Upper lobe of right lung (tissue), 1 donor: Measurements from ENCODE around the gene CREBRF. TPM values are rescaled to one million over a fixed set of nuclear protein-coding genes. Genes with fewer than 3 reads are reported as not detected.
"Not testable (repeated sequence)": the region's sequence is repeated elsewhere in the genome, so short reads cannot be mapped to it uniquely, and the experiment has no call there.

Source experiments
- ATAC-seq: fragments of 200-7000 bp; cut with Tn5 transposase; one replicate; pipeline ENCODE4 v1.9.1; 2020; ENCODE audit warnings: mild to moderate bottlenecking, moderate library complexity
- DNase-seq: peaks from one replicate; pipeline ENCODE4 v3.0.0-alpha.2; 2020
- H3K27ac ChIP-seq: fragments of 200-600 bp; one replicate; pipeline ENCODE4 v1.8.0; 2022
- H3K27me3 ChIP-seq: fragments of 200-600 bp; one replicate; pipeline ENCODE4 v1.8.0; 2022; ENCODE audit warnings: mild to moderate bottlenecking
- H3K36me3 ChIP-seq: fragments of 200-600 bp; one replicate; pipeline ENCODE4 v1.8.0; 2022
- H3K4me1 ChIP-seq: fragments of 200-600 bp; one replicate; pipeline ENCODE4 v1.8.0; 2022
- H3K4me3 ChIP-seq: fragments of 200-600 bp; one replicate; pipeline ENCODE4 v1.8.0; 2022; ENCODE audit warnings: mild to moderate bottlenecking
- H3K9me3 ChIP-seq: fragments of 200-600 bp; one replicate; pipeline ENCODE4 v1.8.0; 2022
- CTCF ChIP-seq: fragments of 200-600 bp; IDR thresholded peaks from one replicate; pipeline ENCODE4 v1.8.0; 2022; ENCODE audit warnings: antibody characterized with exemption
- intact Hi-C: fragments of 100-400 bp; cut with DNase I; formaldehyde crosslinking; loops from one replicate; pipeline ENCODE4 v1.11.0; 2022
- total RNA-seq: library from RNA; stranded (reverse); fragmentation: NEBNext Ultra II Directional; extraction: Animal tissue kit (Norgen Biotek cat#: 25700); gene quantifications from one replicate; pipeline ENCODE4 v1.2.1, GENCODE V29; 2021
- donor health status: DM: no; HTN: yes; CAD: no; lungs with severe emphysema.

The CREBRF gene
- total RNA-seq, 1 donor from 2014 or later, result 47.4 TPM

GRCh38 chr5:173014671-173015070, 41.5 kb upstream of the CREBRF start:
- H3K9me3 ChIP-seq, result no peaks in the 10 kb centered on the region
- H3K4me1 ChIP-seq, result peaks cover 71% of the 10 kb centered on the region
- H3K4me3 ChIP-seq, result no peak overlapping the region
- intact Hi-C loops, result no loop called here
- DNase-seq (no peak), ATAC-seq (no peak)
- TF ChIP-seq CTCF, result no peak
- no peaks in the 10 kb centered on the region for H3K27me3 ChIP-seq
- no peaks in the 10 kb centered on the region for H3K36me3 ChIP-seq
- H3K27ac ChIP-seq, result peak overlapping the region; percentile 59

- Histone ChIP-seq H3K27ac (peak overlapping the region; percentile 59), H3K36me3 (peaks cover 5% of the 10 kb centered on the region), H3K27me3 (no peaks in the 10 kb centered on the region), H3K4me1 (peaks cover 66% of the 10 kb centered on the region), H3K9me3 (no peaks in the 10 kb centered on the region), H3K4me3 (no peak overlapping the region)
- DNase-seq, result no peak
- TF ChIP-seq CTCF, result no peak
- ATAC-seq, result no peak
- intact Hi-C loops, result no loop called here
Measured at GRCh38 chr5:173015192-173015591, 41.0 kb upstream of the CREBRF start.

- TF ChIP-seq CTCF, result no peak
- peak overlapping the region; percentile 66 for H3K27ac ChIP-seq
- no peak overlapping the region for H3K4me3 ChIP-seq
- intact Hi-C loops, result no loop called here
- ATAC-seq (no peak), DNase-seq (no peak)
- H3K4me1 ChIP-seq, result peaks cover 59% of the 10 kb centered on the region
- H3K9me3 ChIP-seq, result no peaks in the 10 kb centered on the region
- peaks cover 11% of the 10 kb centered on the region for H3K36me3 ChIP-seq
- no peaks in the 10 kb centered on the region for H3K27me3 ChIP-seq
Measured at GRCh38 chr5:173015598-173016455, 40.3 kb upstream of the CREBRF start.

- ATAC-seq (peak; percentile 63), DNase-seq (no peak)
- Histone ChIP-seq H3K36me3 (peaks cover 19% of the 10 kb centered on the region), H3K4me1 (peaks cover 53% of the 10 kb centered on the region), H3K27ac (peak overlapping the region; percentile 66), H3K9me3 (no peaks in the 10 kb centered on the region), H3K4me3 (no peak overlapping the region), H3K27me3 (no peaks in the 10 kb centered on the region)
- no peak for TF ChIP-seq CTCF
- intact Hi-C loops, result no loop called here
Measured at GRCh38 chr5:173016598-173017046, 39.5 kb upstream of the CREBRF start.

GRCh38 chr5:173017087-173017486, 39.1 kb upstream of the CREBRF start:
- DNase-seq, H3K4me3 ChIP-seq, H3K27me3 ChIP-seq, ATAC-seq, H3K9me3 ChIP-seq, intact Hi-C loops: not testable (repeated sequence)
- H3K4me1 ChIP-seq, result peaks cover 48% of the 10 kb centered on the region
- peaks cover 22% of the 10 kb centered on the region for H3K36me3 ChIP-seq
- peak overlapping the region; percentile 66 for H3K27ac ChIP-seq

- no peak overlapping the region for H3K4me3 ChIP-seq
- intact Hi-C loops, result no loop called here
- no peaks in the 10 kb centered on the region for H3K27me3 ChIP-seq
- DNase-seq (no peak), ATAC-seq (peak; percentile 81)
- TF ChIP-seq CTCF, result no peak
- peaks cover 34% of the 10 kb centered on the region for H3K36me3 ChIP-seq
- H3K9me3 ChIP-seq, result no peaks in the 10 kb centered on the region
- peak overlapping the region; percentile 51 for H3K27ac ChIP-seq
- H3K4me1 ChIP-seq, result peaks cover 38% of the 10 kb centered on the region
Measured at GRCh38 chr5:173018358-173018757, 37.8 kb upstream of the CREBRF start.
